HEK293 (cell line): ENCODE results near the gene PPP4R1.

ENCODE experiments used
- CTCF ChIA-PET: fragments of 350-600 bp; formaldehyde crosslinking; extraction: SDS; loops from one replicate; lab custom pipeline; 2021; ENCODE audit warnings: antibody characterized with exemption; lab: Yijun Ruan, JAX
- POLR2A ChIA-PET: fragments of 300-600 bp; formaldehyde crosslinking; extraction: SDS; loops from one replicate; lab custom pipeline; 2020; ENCODE audit warnings: antibody characterized with exemption, inconsistent platforms; lab: Yijun Ruan, JAX
- H3K27ac ChIP-seq: fragments of 200-500 bp; sonication (Bioruptor generic); 2 replicates; pipeline ENCODE4 v1.5.1; 2014; ENCODE audit warnings: low read depth, low read length, control low read depth, inconsistent platforms; ENCODE audit errors: extremely low read depth
- H3K36me3 ChIP-seq, 2 experiments: fragments of 200-500 bp in 1 of 2; sonication (Bioruptor generic) in 1 of 2; 1 replicate in 1 of 2; 2 replicates in 1 of 2; pipeline ENCODE4 v1.5.1; 2014 to 2017; ENCODE audit warnings: inconsistent platforms in 2 of 2, low read length in 2 of 2; ENCODE audit not compliant: control insufficient read depth in 2 of 2, insufficient read depth in 1 of 2
- H3K4me1 ChIP-seq: fragments of 200-500 bp; sonication (Bioruptor generic); 2 replicates; pipeline ENCODE4 v1.5.1; 2014; ENCODE audit warnings: mild to moderate bottlenecking, low read length, inconsistent platforms; ENCODE audit not compliant: control insufficient read depth, insufficient read depth
- H3K4me3 ChIP-seq: 2 replicates; pipeline ENCODE4 v1.5.1; 2011; ENCODE audit warnings: low read depth, mild to moderate bottlenecking, control low read depth, low read length, moderate library complexity
- H3K9me3 ChIP-seq: fragments of 200-500 bp; sonication (Bioruptor generic); 2 replicates; pipeline ENCODE4 v1.5.1; 2014; ENCODE audit warnings: low read depth, low read length, inconsistent platforms; ENCODE audit not compliant: control insufficient read depth, insufficient read depth
- FEZF1 ChIP-seq: fragments of 450-650 bp; formaldehyde crosslinking; IDR thresholded peaks from 2 replicates; pipeline ENCODE4 v1.5.1; 2016; ENCODE audit warnings: missing biosample characterization, missing genetic modification characterization
- HIC1 ChIP-seq: fragments of 450-650 bp; formaldehyde crosslinking; IDR thresholded peaks from 2 replicates; pipeline ENCODE4 v1.5.1; 2016; ENCODE audit warnings: missing biosample characterization, missing genetic modification characterization
- KLF1 ChIP-seq: fragments of 450-650 bp; formaldehyde crosslinking; IDR thresholded peaks from 2 replicates; pipeline ENCODE4 v1.5.1; 2016; ENCODE audit warnings: missing biosample characterization, missing genetic modification characterization
- KLF16 ChIP-seq: fragments of 450-650 bp; formaldehyde crosslinking; IDR thresholded peaks from 2 replicates; pipeline ENCODE4 v1.5.1; 2017; ENCODE audit warnings: missing biosample characterization, missing genetic modification characterization
- KLF7 ChIP-seq: fragments of 450-650 bp; formaldehyde crosslinking; IDR thresholded peaks from 2 replicates; pipeline ENCODE4 v1.5.1; 2016; ENCODE audit warnings: missing biosample characterization, missing genetic modification characterization, borderline replicate concordance
- PATZ1 ChIP-seq: fragments of 450-650 bp; formaldehyde crosslinking; IDR thresholded peaks from 2 replicates; pipeline ENCODE4 v1.5.1; 2016; ENCODE audit warnings: missing biosample characterization, missing genetic modification characterization
- SP7 ChIP-seq: fragments of 450-650 bp; formaldehyde crosslinking; IDR thresholded peaks from 2 replicates; pipeline ENCODE4 v1.5.1; 2016; ENCODE audit warnings: missing biosample characterization, missing genetic modification characterization
- ZBTB7A ChIP-seq: fragments of 450-650 bp; formaldehyde crosslinking; IDR thresholded peaks from 2 replicates; pipeline ENCODE4 v1.5.1; 2016; ENCODE audit warnings: low read depth, missing biosample characterization, missing genetic modification characterization
- ZNF121 ChIP-seq: fragments of 450-650 bp; formaldehyde crosslinking; IDR thresholded peaks from 2 replicates; pipeline ENCODE4 v1.5.1; 2016; ENCODE audit warnings: missing biosample characterization, missing genetic modification characterization
- ZNF146 ChIP-seq: fragments of 450-650 bp; formaldehyde crosslinking; IDR thresholded peaks from 2 replicates; pipeline ENCODE4 v1.5.1; 2016; ENCODE audit warnings: missing biosample characterization, missing genetic modification characterization
- ZNF157 ChIP-seq: fragments of 450-650 bp; formaldehyde crosslinking; IDR thresholded peaks from 2 replicates; pipeline ENCODE4 v1.5.1; 2016; ENCODE audit warnings: missing biosample characterization, missing genetic modification characterization
- ZNF19 ChIP-seq: fragments of 450-650 bp; formaldehyde crosslinking; IDR thresholded peaks from 2 replicates; pipeline ENCODE4; 2016; ENCODE audit warnings: missing biosample characterization, missing genetic modification characterization, low read depth
- ZNF211 ChIP-seq: fragments of 450-650 bp; formaldehyde crosslinking; IDR thresholded peaks from 2 replicates; pipeline ENCODE4 v1.5.1; 2016; ENCODE audit warnings: low read depth, missing biosample characterization, missing genetic modification characterization
- ZNF214 ChIP-seq: fragments of 450-650 bp; formaldehyde crosslinking; IDR thresholded peaks from 2 replicates; pipeline ENCODE4 v1.5.1; 2017; ENCODE audit warnings: missing biosample characterization, mild to moderate bottlenecking, missing genetic modification characterization, borderline replicate concordance
- ZNF24 ChIP-seq: fragments of 450-650 bp; formaldehyde crosslinking; IDR thresholded peaks from 2 replicates; pipeline ENCODE4 v1.5.1; 2016; ENCODE audit warnings: missing biosample characterization, missing genetic modification characterization
- ZNF292 ChIP-seq: fragments of 450-650 bp; formaldehyde crosslinking; IDR thresholded peaks from 2 replicates; pipeline ENCODE4 v1.5.1; 2016; ENCODE audit warnings: low read depth, missing biosample characterization, missing genetic modification characterization, borderline replicate concordance
- ZNF341 ChIP-seq: fragments of 450-650 bp; formaldehyde crosslinking; IDR thresholded peaks from 2 replicates; pipeline ENCODE4; 2016; ENCODE audit warnings: low read depth, missing biosample characterization, missing genetic modification characterization
- ZNF510 ChIP-seq: fragments of 450-650 bp; formaldehyde crosslinking; IDR thresholded peaks from 2 replicates; pipeline ENCODE4 v1.5.1; 2018; ENCODE audit warnings: mild to moderate bottlenecking, missing genetic modification characterization, missing biosample characterization; ENCODE audit not compliant: insufficient replicate concordance
- ZNF596 ChIP-seq: fragments of 450-650 bp; IDR thresholded peaks from 2 replicates; pipeline ENCODE4 v1.5.0; 2018; ENCODE audit warnings: missing biosample characterization, mild to moderate bottlenecking, missing genetic modification characterization, moderate library complexity
- ZNF629 ChIP-seq: fragments of 450-650 bp; formaldehyde crosslinking; IDR thresholded peaks from 2 replicates; pipeline ENCODE4 v1.5.1; 2017; ENCODE audit warnings: missing biosample characterization, missing genetic modification characterization
- ZNF654 ChIP-seq: fragments of 450-650 bp; formaldehyde crosslinking; IDR thresholded peaks from 2 replicates; pipeline ENCODE4 v1.5.1; 2016; ENCODE audit warnings: low read depth, missing biosample characterization, missing genetic modification characterization
- ZNF830 ChIP-seq: fragments of 450-650 bp; IDR thresholded peaks from 2 replicates; pipeline ENCODE4 v1.5.0; 2018; ENCODE audit warnings: missing biosample characterization, missing genetic modification characterization, low read depth, mild to moderate bottlenecking, moderate library complexity
- TF ChIP-seq, protein P1 (sequence below): fragments of 450-650 bp; formaldehyde crosslinking; IDR thresholded peaks from 2 replicates; pipeline ENCODE4 v1.5.1; 2016; ENCODE audit warnings: missing biosample characterization, missing genetic modification characterization
- TF ChIP-seq, protein P2 (sequence below): fragments of 450-650 bp; formaldehyde crosslinking; conservative IDR thresholded peaks from 2 replicates; pipeline ENCODE4 v1.5.1; 2016; ENCODE audit warnings: low read depth, missing biosample characterization, missing genetic modification characterization
- TF ChIP-seq, protein P3 (sequence below): fragments of 450-650 bp; formaldehyde crosslinking; IDR thresholded peaks from 2 replicates; pipeline ENCODE4 v1.5.1; 2016; ENCODE audit warnings: missing biosample characterization, missing genetic modification characterization

PPP4R1 gene

GRCh38 chr18:9521770-9522169, 92.6 kb downstream of the PPP4R1 start:
- POLR2A ChIA-PET = interaction anchor here (0.7 kb wide), 1 partner anchor 46 kb away, joined by 3 read pairs; no protein-coding TSS in a partner anchor
- CTCF ChIA-PET = interaction anchor here (1.5 kb wide), 1 partner anchor 30 kb away, joined by 3 read pairs; no protein-coding TSS in a partner anchor
- Histone ChIP-seq H3K27ac (no peak overlapping the region), H3K4me1 (peaks cover 4% of the 10 kb centered on the region), H3K4me3 (no peak overlapping the region), H3K36me3 (peaks cover 11 to 23% of the 10 kb centered on the region in 2 experiments; a peak in 2 of 3 replicates), H3K9me3 (no peaks in the 10 kb centered on the region)
- TF ChIP-seq KLF1 (tag by site-specific recombination) = no peak
- no peak for TF ChIP-seq FEZF1 (tag by site-specific recombination)
- no peak for TF ChIP-seq ZNF629 (tag by site-specific recombination)
- TF ChIP-seq ZNF121 (tag by site-specific recombination) = no peak
- TF ChIP-seq, protein P1, sequence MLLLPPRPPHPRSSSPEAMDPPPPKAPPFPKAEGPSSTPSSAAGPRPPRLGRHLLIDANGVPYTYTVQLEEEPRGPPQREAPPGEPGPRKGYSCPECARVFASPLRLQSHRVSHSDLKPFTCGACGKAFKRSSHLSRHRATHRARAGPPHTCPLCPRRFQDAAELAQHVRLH (tag by site-specific recombination) = no peak
- TF ChIP-seq ZNF211 (tag by site-specific recombination) = no peak
- no peak for TF ChIP-seq ZNF596
- no peak for TF ChIP-seq KLF7 (tag by site-specific recombination)
- no peak for TF ChIP-seq SP7 (tag by site-specific recombination)
- TF ChIP-seq ZNF214 (tag by site-specific recombination) = no peak
- TF ChIP-seq, protein P2, sequence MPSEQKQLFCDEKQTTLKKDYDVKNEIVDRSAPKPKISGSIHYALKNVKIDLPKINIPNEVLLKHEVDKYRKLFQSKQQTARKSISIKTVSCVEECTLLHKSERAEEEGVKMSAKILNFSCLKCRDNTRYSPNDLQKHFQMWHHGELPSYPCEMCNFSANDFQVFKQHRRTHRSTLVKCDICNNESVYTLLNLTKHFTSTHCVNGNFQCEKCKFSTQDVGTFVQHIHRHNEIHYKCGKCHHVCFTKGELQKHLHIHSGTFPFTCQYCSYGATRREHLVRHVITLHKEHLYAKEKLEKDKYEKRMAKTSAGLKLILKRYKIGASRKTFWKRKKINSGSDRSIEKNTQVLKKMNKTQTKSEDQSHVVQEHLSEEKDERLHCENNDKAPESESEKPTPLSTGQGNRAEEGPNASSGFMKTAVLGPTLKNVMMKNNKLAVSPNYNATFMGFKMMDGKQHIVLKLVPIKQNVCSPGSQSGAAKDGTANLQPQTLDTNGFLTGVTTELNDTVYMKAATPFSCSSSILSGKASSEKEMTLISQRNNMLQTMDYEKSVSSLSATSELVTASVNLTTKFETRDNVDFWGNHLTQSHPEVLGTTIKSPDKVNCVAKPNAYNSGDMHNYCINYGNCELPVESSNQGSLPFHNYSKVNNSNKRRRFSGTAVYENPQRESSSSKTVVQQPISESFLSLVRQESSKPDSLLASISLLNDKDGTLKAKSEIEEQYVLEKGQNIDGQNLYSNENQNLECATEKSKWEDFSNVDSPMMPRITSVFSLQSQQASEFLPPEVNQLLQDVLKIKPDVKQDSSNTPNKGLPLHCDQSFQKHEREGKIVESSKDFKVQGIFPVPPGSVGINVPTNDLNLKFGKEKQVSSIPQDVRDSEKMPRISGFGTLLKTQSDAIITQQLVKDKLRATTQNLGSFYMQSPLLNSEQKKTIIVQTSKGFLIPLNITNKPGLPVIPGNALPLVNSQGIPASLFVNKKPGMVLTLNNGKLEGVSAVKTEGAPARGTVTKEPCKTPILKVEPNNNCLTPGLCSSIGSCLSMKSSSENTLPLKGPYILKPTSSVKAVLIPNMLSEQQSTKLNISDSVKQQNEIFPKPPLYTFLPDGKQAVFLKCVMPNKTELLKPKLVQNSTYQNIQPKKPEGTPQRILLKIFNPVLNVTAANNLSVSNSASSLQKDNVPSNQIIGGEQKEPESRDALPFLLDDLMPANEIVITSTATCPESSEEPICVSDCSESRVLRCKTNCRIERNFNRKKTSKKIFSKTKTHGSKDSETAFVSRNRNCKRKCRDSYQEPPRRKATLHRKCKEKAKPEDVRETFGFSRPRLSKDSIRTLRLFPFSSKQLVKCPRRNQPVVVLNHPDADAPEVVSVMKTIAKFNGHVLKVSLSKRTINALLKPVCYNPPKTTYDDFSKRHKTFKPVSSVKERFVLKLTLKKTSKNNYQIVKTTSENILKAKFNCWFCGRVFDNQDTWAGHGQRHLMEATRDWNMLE (tag by site-specific recombination) = no peak
- no peak for TF ChIP-seq ZNF654
- no peak for TF ChIP-seq ZNF157
- no peak for TF ChIP-seq ZBTB7A

- Histone ChIP-seq H3K4me1 (peaks cover 4% of the 10 kb centered on the region), H3K27ac (no peak overlapping the region), H3K9me3 (no peaks in the 10 kb centered on the region), H3K36me3 (peaks cover 5 to 17% of the 10 kb centered on the region in 2 experiments; a peak in 2 of 3 replicates), H3K4me3 (no peak overlapping the region)
- ChIA-PET CTCF (interaction anchor here (0.7 kb wide), 1 partner anchor 446 kb away, joined by 3 read pairs; no protein-coding TSS in a partner anchor), POLR2A (no interaction called here)
- no peak for TF ChIP-seq KLF7 (tag by site-specific recombination)
- TF ChIP-seq FEZF1 (tag by site-specific recombination) = no peak
- TF ChIP-seq ZNF830 (tag by site-specific recombination) = no peak
- TF ChIP-seq ZNF510 = no peak
- no peak for TF ChIP-seq ZNF19 (tag by site-specific recombination)
- no peak for TF ChIP-seq KLF16 (tag by site-specific recombination)
- TF ChIP-seq, protein P3, sequence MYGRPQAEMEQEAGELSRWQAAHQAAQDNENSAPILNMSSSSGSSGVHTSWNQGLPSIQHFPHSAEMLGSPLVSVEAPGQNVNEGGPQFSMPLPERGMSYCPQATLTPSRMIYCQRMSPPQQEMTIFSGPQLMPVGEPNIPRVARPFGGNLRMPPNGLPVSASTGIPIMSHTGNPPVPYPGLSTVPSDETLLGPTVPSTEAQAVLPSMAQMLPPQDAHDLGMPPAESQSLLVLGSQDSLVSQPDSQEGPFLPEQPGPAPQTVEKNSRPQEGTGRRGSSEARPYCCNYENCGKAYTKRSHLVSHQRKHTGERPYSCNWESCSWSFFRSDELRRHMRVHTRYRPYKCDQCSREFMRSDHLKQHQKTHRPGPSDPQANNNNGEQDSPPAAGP (tag by site-specific recombination) = no peak
- no peak for TF ChIP-seq ZNF24 (tag by site-specific recombination)
- TF ChIP-seq ZNF341 (tag by site-specific recombination) = no peak
- TF ChIP-seq HIC1 = no peak
- no peak for TF ChIP-seq ZNF292 (tag by site-specific recombination)
- TF ChIP-seq ZNF146 (tag by site-specific recombination) = no peak
- no peak for TF ChIP-seq PATZ1 (tag by site-specific recombination)
Measured at GRCh38 chr18:9520666-9521065, 93.7 kb downstream of the PPP4R1 start.
